Hematopoietic multipotent progenitor cell (in vitro differentiated cells): ENCODE results near the gene TRAPPC3. TPM values are rescaled to one million over a fixed set of nuclear protein-coding genes. Genes with fewer than 3 reads are reported as not detected.

ENCODE experiments used
- DNase-seq, 3 donors: peaks; one replicate each; pipeline ENCODE4 v3.0.0-alpha.2; 2011 to 2015; ENCODE audit warnings: low read depth in 2 of 3, low spot score in 2 of 3
- total RNA-seq: library from RNA; depleted of rRNA; stranded (reverse); fragments of >200 nt; gene quantifications from one replicate; pipeline ENCODE4 v1.2.3, GENCODE V29; 2012

TRAPPC3 gene
- total RNA-seq, 1 donor, result 40.1 TPM

DNA sequence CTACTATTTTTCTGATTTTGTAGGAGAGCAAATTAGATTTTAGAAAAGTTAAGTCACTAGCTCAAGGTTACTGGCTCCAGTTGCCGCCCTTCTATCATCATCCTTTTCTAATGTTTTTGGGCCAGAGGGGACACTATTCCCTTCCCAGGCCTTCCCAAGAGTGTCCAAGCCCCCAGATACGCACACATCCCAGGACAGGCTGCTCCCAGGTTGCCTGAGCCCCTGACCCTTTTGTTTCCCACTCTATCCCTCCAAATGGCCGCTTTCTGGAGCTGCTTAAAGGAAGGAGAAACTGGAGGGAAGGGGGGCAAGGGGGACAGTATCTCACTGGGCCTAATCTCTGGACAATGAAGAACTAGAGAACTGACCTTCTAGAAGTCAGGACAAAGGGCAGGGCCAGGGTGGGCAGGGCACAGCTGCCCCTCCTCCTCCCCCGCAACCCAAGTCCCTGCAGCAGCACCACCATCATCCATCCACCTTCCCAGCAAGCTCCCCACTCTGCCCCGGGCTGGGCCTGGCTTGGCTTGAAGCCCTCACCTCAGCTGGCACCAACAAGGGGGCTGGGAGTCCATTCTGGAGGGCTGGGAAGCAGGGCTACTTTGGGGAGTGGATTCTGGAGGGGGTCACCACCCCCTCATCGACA, 5.6 kb upstream of the TRAPPC3 start:
- DNase-seq, result no peak

DNA sequence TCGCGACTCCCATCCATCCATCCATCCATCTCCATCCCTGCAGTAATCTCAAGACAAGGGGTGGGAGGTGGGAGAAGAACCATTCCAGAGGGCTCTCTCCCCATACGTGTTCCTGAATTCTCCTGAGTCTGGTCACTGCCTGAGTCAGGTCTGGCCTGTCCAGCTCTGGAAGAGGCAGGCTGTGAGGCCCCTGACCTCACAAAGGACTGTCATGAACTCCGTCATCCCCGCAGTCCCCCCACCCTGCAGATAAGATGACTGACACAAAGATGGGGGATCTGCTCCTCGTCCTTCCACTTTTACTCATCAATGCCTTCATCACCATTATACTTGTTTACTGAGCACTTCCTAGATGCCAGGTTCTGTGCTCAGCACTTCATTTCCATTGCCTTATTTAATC, 5.0 kb upstream of the TRAPPC3 start:
- no peak for DNase-seq

DNA sequence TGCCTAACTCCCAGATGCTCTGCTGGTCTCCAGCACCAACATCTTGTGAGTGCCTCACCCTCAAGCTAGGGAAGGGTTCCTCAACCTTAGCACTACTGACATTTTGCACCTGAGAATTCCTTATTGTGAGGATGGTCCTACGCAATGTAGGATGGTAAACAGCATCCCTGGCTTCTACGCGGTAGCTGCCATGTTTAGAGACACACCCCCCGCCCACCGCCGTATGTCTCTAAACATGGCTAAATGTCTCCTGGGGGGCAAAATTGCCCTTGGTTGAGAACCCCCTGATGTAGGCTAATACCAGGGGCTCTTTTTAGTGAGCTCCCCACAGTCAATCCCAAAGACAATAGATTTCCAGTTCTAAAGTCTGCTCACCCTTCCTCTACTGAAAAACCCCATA, 4.2 kb upstream of the TRAPPC3 start:
- no peak for DNase-seq

DNA sequence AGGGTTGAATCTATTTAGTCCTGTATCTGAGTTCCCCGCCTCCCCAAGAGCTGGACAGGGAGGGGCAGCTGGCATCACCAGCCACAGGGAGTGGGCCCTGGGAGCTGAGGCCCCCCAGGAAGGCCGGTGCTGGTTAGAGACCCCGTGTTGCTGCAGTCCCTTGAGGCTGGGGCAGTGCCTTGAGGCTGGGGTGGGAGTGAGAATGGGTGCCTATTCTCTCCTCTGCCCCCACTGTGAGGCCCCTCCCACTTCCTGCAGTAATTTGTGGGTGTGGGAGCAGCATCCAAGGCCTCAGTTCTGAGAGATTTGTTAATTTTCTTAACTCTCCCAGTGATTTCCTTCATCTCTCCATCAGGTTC, 2.5 kb upstream of the TRAPPC3 start:
- DNase-seq, result peak in 1 of 3 donors; percentile 48

DNA sequence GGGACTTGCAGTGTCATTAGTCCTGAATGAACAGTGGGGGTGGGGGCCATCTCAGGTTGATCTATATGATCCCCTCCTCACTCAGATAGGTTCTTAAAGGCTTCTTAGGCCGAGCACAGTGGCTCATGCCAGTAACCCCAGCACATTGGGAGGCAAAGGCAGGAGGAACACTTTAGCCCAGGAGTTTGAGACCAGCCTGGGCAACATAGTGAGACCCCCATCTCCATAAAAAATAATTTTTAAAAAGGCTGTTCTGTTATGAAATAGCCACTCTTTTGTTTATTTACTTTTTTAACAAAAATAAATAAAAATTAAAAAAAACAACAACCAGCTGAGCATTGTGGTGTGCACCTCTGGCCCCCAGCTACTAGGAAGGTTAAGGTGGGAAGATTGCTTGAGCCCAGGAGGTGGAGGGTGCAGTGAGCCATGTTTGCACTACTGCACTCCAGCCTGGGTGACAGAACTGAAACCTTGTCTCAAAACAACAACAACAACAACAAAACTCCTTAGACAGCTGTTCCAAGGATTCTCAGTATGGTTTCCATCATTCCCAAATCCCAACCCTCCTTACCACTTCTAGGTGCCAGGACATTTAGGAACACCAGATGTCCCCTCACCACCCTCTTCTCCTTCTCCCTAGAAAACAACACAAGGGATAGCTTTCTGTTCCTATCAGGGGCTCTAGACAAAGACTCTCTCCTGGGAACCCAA, 2.0 kb upstream of the TRAPPC3 start:
- DNase-seq, result no peak

DNA sequence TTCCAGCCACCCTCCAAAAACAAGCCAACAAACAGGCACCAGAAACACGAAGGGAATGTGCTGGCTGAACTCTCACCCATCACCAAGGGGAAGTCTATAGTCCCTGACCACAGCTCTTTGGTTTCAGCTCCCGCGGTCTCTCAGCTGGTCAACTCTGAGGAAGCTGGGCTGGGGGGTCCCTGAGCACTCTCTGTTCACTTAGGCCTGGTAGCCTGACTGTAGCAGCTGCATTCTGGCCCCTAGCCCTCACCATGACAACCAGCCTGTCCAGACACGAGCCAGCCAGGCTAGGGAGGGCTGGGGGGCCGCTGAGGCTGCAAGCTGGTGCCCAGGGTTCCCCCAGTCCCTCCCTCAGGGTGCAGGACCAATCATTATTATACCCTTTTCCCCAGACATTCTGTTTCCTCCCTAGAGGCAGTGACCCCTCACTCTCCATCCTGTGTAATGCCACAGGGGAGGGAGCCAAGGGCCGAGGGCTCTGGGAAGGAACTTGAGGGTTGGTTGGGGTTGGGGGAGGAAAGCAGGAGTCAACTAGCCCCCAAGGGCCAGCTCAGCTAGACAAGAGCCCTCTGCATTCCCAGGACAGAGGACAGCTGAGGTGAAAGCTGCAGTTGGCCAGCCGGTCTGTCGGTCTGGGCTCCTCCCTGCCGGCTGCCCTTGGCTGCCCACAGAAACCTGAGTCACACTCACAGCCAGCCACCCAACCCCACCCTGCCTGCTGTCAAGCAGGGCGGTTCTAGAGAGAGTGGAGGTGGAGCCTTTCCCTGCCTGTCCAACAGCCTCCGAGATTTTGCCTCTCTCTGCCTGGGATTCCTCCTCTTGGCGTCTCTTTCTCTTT, 1.2 kb upstream of the TRAPPC3 start:
- DNase-seq, result peak in 2 of 3 donors; percentile 81 to 83

DNA sequence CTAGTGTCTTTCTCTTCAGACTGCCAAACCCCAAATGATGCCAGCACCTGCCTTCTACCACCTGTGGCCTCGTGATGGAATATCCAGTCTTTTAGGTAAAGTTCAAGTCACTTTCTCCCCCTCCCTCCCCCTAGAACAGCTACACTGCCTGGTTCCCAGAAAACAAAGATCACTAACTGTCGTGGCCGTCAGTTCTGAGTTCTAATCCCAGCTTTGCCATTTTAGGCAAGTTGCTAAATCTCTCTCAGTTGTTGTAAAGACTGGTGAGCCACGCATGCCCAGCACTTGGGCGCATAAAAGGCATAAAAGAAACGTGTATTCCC, 648 bp upstream of the TRAPPC3 start:
- DNase-seq, result no peak

DNA sequence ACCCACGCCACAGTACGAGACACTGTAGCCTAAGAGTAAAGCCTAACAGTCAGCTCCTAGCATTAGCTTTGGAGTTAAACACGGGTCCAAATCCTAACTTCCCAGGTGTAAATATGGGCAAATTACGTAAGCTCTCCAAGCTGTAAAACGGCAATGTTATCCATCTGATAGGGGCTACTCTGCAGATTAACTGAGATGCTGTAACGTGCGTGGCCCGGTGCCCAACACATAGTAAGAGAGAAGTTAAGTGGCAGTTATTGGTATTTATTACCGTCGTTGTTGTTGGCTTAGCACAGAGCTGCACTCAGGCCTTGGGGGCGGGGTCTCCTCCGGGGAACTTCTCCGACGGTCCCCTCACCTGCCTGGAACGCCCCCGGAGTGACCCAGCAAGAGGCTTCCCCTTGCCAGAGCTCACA, 457 bp downstream of the TRAPPC3 start:
- DNase-seq, result no peak

DNA sequence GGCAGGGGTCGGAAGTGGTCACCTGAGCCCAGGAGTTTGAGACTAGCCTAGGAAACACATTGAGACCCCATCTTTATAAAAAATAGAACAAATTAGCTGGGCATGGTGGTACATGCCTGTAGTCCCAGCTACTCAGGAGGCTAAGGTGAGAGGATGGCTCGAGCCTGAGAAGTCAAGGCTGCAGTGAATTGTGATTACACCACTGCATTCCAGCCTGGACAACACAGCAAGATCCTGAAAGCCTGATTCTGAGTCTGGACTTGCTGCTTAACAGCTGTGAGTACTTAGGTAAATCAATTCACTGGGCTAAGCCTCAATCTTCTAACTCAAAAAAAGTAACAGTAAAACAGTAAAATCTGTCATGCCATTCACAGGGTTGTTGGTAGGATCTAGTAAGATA, 4.9 kb downstream of the TRAPPC3 start:
- no peak for DNase-seq

DNA sequence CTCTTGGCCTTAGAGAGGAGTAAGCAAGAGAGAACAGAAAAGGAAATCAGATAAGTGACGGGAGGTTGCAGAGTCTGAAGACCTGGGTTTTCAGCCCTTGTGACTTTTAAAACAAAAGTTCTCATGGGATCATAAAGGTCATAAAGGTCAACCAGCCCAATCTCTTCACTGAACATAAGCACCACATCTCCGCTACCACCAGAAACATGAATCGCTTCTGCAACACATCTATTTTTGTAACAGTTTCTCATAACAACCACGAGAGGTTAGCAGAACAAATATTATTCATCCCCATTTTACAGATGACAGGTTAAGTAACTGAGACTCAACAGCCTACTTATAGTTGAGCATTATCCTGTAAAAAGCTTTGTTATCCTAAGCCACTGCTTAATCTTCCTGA, 5.9 kb downstream of the TRAPPC3 start:
- DNase-seq, result no peak

DNA sequence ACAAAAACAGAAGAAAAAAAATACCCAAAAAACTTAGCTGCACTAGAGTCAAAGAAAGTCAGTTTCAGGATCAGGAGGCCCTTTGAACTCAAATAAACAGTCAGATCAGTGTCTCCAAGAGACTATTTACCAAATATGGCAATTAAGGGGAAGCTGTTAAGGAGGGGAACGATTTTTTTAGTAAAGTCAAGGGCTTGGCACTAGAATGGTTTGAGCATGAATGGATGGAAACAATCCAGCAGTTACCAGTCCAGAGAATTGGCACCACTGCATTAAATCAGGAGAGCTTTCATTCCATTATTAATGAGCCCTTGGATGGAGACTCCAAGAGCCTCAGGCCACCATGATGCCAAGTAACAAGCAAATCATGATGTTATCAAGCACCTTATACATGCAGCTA, 7.2 kb downstream of the TRAPPC3 start:
- peak in 1 of 3 donors; percentile 43 for DNase-seq

DNA sequence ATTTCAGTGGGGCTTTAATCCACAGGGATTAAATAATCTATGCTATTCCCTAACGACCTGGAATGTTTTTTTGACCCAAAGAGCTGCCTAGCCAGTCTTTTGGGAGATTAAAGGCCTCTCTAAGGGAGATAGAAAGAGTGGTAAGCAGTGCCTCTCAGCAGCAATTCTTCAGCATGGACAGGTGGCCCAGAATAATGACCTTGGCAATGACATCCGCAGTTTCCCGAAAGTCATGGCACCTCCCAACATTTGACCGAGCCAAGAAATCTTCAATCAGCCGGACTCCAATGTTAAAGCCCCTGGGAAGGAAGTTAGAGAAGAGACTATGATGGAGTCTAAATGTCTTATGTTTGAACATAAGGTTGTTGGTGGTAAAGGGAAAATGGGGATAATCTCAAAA, 9.8 kb downstream of the TRAPPC3 start:
- DNase-seq, result no peak

DNA sequence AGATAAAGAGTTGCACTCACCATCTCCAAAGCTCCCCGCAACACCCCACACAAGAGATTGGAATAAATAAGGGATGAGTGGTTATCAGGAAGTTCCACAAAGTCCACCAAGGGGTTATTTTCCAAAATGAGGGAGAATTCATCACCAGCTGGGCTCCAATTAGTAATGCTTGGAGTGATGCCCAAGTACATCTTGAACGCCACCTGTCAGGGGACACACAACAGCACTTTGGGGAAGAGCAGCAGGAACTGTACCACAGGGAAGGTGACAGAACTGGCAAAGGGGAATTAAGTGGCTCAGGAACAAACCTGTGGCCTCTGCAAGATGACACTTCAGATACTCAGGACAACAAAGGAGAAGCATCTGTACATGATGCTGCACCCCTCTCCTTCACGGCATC, 11.5 kb downstream of the TRAPPC3 start:
- DNase-seq, result no peak

DNA sequence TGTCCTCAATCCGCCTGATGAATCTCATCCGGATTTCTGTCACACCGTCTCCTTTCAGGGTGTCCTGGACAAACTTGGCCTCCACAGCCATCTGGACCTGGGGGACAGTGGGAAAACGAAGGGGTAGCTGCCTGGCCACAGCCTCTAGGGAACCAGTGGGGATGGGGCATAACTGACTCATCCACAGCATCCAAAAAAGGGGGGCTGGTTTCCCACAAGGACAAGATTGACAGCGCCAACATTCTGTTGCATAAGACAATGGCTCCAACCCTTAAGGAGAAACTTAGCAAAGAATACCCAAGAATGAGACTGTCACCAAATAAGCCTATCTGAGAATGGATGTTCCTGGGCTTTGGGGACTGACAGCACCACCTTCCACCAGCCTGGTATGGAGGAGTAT, 12.1 kb downstream of the TRAPPC3 start:
- DNase-seq, result no peak

DNA sequence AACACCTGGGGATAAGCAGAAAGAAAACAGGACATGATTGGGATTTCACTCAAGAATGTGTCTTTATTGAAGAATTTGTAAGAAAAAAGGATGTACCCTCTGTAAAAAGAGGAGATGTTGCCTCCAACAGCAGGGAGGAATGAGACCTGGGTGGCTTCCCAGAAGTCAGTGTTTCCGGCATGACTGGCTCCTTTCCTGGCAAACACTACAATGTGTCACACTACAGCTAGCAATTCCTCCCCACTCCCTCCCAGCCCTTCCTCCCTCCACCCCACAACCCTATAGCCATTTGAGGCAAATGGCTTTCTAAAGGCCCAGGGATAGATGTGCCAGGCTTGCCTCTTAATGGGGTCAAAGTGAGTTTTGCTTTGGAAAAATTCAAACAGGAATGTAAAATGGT, 12.8 kb downstream of the TRAPPC3 start:
- DNase-seq, result no peak

DNA sequence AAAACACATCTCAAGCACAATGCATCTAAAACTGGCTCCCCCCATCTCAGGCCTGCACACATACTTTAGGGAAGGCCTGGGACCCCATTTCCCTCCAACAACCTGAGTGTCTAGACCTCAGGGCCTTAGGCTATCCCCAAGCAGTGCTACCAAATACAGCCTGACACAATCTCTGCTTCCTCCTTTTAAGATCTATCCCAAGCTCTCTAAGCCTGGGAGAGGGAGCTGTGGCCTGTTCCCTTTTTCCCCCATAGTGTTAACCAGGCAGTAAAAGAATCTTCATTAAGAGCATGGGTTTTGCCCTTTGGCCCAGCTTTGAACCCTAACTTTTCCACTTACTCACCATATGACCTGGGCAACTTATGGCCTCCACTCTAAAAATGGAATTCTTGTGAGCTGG, 13.5 kb downstream of the TRAPPC3 start:
- no peak for DNase-seq

DNA sequence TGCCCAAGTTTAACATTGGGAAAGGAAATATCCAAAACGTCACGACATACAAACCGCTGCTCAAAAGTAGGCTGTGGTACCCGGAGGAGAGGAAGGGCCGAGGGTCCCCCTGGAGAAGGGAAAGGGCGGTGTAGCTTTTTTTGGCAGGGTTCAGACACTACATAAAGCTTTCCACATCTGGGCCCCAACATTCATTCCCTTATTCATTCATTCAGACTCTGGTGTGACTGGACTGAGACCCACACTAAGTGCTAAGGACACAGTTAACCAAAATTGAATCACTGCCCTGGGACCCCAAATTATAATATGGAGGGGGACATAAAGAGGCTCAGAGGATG, 14.0 kb downstream of the TRAPPC3 start:
- no peak for DNase-seq

DNA sequence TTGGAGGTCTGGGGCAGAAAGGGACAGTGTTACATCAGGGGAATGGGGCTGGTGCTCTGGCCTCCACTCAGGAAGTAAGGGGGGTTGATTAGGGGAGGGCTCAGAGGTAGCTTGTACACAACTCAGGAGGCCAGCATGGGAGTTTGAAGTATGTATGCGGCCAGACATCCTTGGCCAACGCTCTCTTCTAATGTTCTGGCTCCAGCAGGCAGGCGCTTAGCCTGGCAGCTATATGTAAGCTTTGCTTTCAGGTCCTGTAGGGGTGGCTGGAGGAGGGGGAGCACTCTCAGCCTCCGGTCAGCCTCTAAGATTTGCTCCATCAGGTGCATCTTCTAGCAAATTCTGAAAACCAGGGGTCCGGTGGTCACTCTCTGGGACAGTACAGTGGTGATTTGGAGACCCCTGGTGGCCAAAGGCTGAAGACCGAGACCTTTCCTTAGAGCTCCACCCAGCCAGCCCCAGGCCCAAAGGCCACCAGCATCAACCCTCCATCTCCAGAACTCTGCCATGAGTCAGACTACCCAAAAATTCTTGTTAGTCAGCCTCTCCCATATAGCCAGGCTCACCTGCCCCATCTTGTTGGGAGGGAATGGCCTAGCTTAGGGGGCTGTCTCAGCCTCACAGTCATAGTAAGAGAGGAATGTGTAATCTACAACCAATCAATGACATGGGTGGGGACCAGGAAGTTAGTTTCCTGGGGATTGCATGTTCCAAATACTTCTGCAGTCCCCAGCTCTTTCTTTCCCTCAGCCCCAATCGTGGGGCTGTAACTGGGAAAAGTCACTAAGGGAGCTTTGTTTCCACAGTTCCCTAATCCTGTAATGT, 14.6 kb downstream of the TRAPPC3 start:
- peak in 2 of 3 donors; percentile 53 to 66 for DNase-seq

DNA sequence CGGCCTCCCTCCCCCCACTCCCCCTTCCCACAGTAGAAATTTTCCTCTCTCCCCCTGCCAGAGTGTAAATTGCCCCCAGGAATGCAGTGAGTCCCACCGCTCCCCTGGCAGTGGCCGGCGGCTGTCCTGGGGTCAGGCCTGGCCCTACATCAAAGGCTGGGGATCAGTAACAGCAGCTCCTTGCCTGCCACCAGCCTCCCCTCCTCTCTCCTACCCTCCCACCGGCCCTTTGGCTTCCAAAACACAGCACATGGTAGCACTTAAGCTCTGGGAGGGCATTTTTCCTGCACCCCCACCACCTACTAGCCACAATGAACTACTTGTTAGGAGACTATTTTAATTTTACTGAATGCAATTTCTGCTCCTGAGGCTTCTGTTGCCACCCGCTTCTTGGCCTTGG, 15.3 kb downstream of the TRAPPC3 start:
- no peak for DNase-seq

DNA sequence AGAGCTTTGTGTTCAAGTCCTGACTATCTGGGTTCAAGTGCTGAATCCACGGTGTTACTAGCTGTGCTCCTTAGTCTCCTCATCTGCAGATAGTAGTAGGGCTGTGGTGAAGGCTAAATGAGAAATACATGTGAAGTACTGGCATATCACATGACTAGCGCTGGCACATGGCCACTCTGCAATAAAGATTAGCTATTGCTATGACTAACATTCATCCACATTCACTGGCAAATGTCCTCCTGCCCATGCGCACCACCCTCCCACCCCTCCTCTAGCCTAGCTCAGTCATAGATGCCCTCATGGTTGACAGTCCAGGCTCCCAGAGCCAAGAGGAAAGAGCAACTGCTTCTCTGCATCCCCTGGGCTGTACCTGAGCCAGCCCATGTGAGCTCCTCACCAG, 15.8 kb downstream of the TRAPPC3 start:
- DNase-seq, result peak in 1 of 3 donors; percentile 15

DNA sequence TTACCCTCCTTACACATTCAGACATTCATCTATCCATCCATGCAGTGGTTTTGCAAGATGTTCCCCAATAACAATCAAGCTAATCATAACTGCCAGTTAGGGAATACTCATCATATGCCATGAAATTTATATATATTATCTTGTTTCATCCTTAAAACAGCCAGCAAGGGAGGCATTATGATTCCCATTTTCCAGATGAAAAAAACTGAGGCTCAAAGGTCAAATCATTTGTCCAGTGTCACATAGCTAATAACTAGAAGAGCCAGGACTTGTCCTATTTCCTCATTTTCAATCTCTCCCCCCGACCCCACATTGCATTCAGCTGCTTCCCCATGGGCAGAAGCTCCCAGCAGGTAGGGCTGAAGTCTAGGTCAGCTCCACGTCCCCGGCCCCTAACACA, 17.3 kb downstream of the TRAPPC3 start:
- DNase-seq, result no peak
